ENCODE measurements around the gene RTN4IP1. TPM values are rescaled to one million over a fixed set of nuclear protein-coding genes. Genes with fewer than 3 reads are reported as not detected.

Gene RTN4IP1
- total and polyA plus RNA-seq, 9 of the 15 experiments (the other 6 are each of a cell fraction or from before 2014, with no cell fraction given) = 17.9 to 46.0 (median 22.2) TPM

GRCh38 chr6:106568530-106568929 lies 60.8 kb downstream of the RTN4IP1 start (continued):
- no peak for TF ChIP-seq ZNF41 (CRISPR knock-in tag; conservative IDR thresholded peaks at IDR 0.05)
- no peak for TF ChIP-seq HMGN3 (IDR thresholded peaks at IDR 0.05; ENCODE audit: borderline replicate concordance, extremely low read depth, insufficient read length, low read depth, low read length)
- TF ChIP-seq NR0B1 (IDR thresholded peaks at IDR 0.05; ENCODE audit: partially characterized antibody) = no peak
- TF ChIP-seq TRIM24 (IDR thresholded peaks at IDR 0.05) = no peak
- TF ChIP-seq SMC3 (conservative IDR thresholded peaks at IDR 0.05; ENCODE audit: insufficient read depth, low read depth, low read length) = no peak

GRCh38 chr6:106564476-106564875 lies 64.8 kb downstream of the RTN4IP1 start:
- H3K4me1 ChIP-seq (replicated peaks in 1 of 2; ENCODE audit: control insufficient read depth in 2 of 2, insufficient read depth in 2 of 2, low read length in 2 of 2) = no peaks in the 10 kb centered on the region
- no peaks in the 10 kb centered on the region for H3K79me2 ChIP-seq (ENCODE audit: control insufficient read depth, insufficient read depth, low read length)
- POLR2A ChIA-PET = no interaction called here
- 40% methylated on average over 4 of the region's 4 CpGs for WGBS (ENCODE audit: insufficient coverage, low coverage, missing lambda C conversion rate)
- in situ Hi-C loops (cut with MboI) (loop anchor here (25.0 kb wide), 1 partner anchor 423 kb away; no protein-coding TSS in a partner anchor), intact Hi-C loops (cut with micrococcal nuclease) (no loop called here)
- H3K9ac ChIP-seq (ENCODE audit: insufficient read depth in 1 of 2, low read depth in 2 of 2, low read length in 2 of 2) = no peak overlapping the region
- H3K4me2 ChIP-seq (ENCODE audit: insufficient read depth, low read length) = no peak overlapping the region
- CTCF ChIA-PET (ENCODE audit: low intra/inter-chr PET ratio) = interaction anchor here (6.2 kb wide), 1 partner anchor 119 kb away, joined by 61 read pairs; no protein-coding TSS in a partner anchor
- no peak overlapping the region for H2AFZ ChIP-seq (ENCODE audit: low read depth, low read length)
- ATAC-seq = no peak
- H3K27ac ChIP-seq (ENCODE audit: extremely low read depth, low read depth, low read length) = no peak overlapping the region
- DNase-seq (ENCODE audit: extremely low read depth in 1 of 4, low spot score in 3 of 4) = no peak
- H4K20me1 ChIP-seq (replicated peaks; ENCODE audit: control insufficient read depth, insufficient read depth, low read length) = no peaks in the 10 kb centered on the region
- no peaks in the 10 kb centered on the region for H3K27me3 ChIP-seq (ENCODE audit: control insufficient read depth in 2 of 2, insufficient read depth in 2 of 2, low read length in 2 of 2)
- no peaks in the 10 kb centered on the region for H3K36me3 ChIP-seq (ENCODE audit: control insufficient read depth, insufficient read depth, low read length)
- TF ChIP-seq SP2 (IDR thresholded peaks at IDR 0.05; ENCODE audit: extremely low read depth, low read depth, low read length, poor library complexity, severe bottlenecking) = no peak
- TF ChIP-seq RFX7 (CRISPR knock-in tag; IDR thresholded peaks at IDR 0.05) = no peak
- H3K4me3 ChIP-seq = no peak overlapping the region
- FAIRE-seq = no peak
- H3K9me1 ChIP-seq (ENCODE audit: control insufficient read depth, insufficient read depth, low read length) = no peaks in the 10 kb centered on the region
- H3K9me3 ChIP-seq (replicated peaks; ENCODE audit: control insufficient read depth, insufficient read depth, low read depth, low read length) = no peaks in the 10 kb centered on the region
- no TSS peak for BruUV-seq (replicated peaks)

Data from K562 (cell line).